Loucy (cell line): ENCODE data around the gene CHURC1.

Experiments used
- H2AFZ ChIP-seq: fragments of 200-600 bp; sonication (generic); 2 replicates; pipeline ENCODE4 v1.6.0; 2016; ENCODE audit warnings: antibody characterized with exemption, mild to moderate bottlenecking, low read length, moderate library complexity
- H3F3A ChIP-seq: fragments of 200-600 bp; 2 replicates; pipeline ENCODE4 v1.6.0; 2016; ENCODE audit warnings: antibody characterized with exemption, low read depth, mild to moderate bottlenecking
- H3K27me3 ChIP-seq: fragments of 200-600 bp; sonication (generic); 2 replicates; pipeline ENCODE4 v1.6.1; 2014; ENCODE audit warnings: low read length, mild to moderate bottlenecking; ENCODE audit not compliant: insufficient read depth, poor library complexity, severe bottlenecking
- H3K36me3 ChIP-seq: fragments of 200-600 bp; sonication (generic); 2 replicates; pipeline ENCODE4 v1.6.1; 2016; ENCODE audit warnings: low read length; ENCODE audit not compliant: insufficient read depth
- H3K4me1 ChIP-seq: fragments of 200-600 bp; sonication (generic); 2 replicates; pipeline ENCODE4 v1.5.1; 2014; ENCODE audit warnings: low read length, mild to moderate bottlenecking; ENCODE audit not compliant: insufficient read depth, poor library complexity, severe bottlenecking
- H3K4me2 ChIP-seq: fragments of 200-600 bp; sonication (generic); 2 replicates; pipeline ENCODE4 v1.6.0; 2014; ENCODE audit warnings: antibody characterized with exemption, low read length, low read depth, mild to moderate bottlenecking; ENCODE audit not compliant: poor library complexity, severe bottlenecking
- H3K4me3 ChIP-seq: fragments of 200-600 bp; sonication (generic); 2 replicates; pipeline ENCODE4 v1.5.1; 2014; ENCODE audit warnings: low read length, mild to moderate bottlenecking, mixed read lengths; ENCODE audit not compliant: poor library complexity, severe bottlenecking
- H3K79me2 ChIP-seq: fragments of 200-600 bp; sonication (generic); 2 replicates; pipeline ENCODE4 v1.6.1; 2014; ENCODE audit warnings: low read length; ENCODE audit not compliant: insufficient read depth
- H3K9ac ChIP-seq: fragments of 200-600 bp; sonication (generic); 2 replicates; pipeline ENCODE4 v1.6.0; 2014; ENCODE audit warnings: mild to moderate bottlenecking, low read depth, low read length, moderate library complexity; ENCODE audit not compliant: poor library complexity, severe bottlenecking
- H3K9me2 ChIP-seq: fragments of 200-600 bp; sonication (generic); replicated peaks from 2 replicates; pipeline ENCODE4 v1.6.1; 2016; ENCODE audit warnings: low read depth, low read length, mixed read lengths
- H3K9me3 ChIP-seq: fragments of 200-600 bp; sonication (generic); 2 replicates; pipeline ENCODE4 v1.6.1; 2014; ENCODE audit warnings: mild to moderate bottlenecking, antibody characterized with exemption, low read length, low read depth; ENCODE audit not compliant: insufficient read depth
- H4K20me1 ChIP-seq: fragments of 200-600 bp; sonication (generic); 2 replicates; pipeline ENCODE4 v1.6.0; 2014; ENCODE audit warnings: antibody characterized with exemption, low read length, mild to moderate bottlenecking; ENCODE audit not compliant: insufficient read depth, poor library complexity, severe bottlenecking
- EZH2phosphoT487 ChIP-seq: fragments of 200-600 bp; IDR thresholded peaks from 2 replicates; pipeline ENCODE4 v1.6.1; 2018; ENCODE audit warnings: antibody characterized with exemption, mild to moderate bottlenecking, moderate library complexity, borderline replicate concordance
- TF ChIP-seq, protein P1 (sequence below): fragments of 200-600 bp; sonication (generic); conservative IDR thresholded peaks from 2 replicates; pipeline ENCODE4 v1.5.1; 2014; ENCODE audit warnings: mild to moderate bottlenecking, antibody characterized with exemption, low read length

CHURC1 gene

DNA sequence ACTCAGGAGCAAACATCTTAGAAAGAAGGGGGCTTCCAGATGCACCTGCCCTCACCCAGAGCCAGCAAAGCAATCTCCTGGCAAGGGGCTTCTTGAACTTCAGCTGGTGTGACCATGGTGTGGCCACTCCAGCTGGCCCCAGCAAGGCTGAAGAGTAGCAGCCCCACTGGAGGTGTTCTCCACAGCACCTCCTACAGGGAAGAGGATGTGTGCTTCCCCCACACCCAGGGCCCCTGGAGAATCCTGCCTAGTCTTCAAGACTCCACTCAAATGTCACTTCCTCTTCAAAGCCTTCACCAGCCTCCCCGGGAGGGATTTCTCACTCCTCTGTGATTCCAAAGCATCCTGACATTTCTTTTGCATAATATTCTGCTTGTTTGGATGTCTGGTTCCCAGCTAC, 49.4 kb downstream of the CHURC1 start:
- Histone ChIP-seq H3K4me1 (peaks cover 46% of the 10 kb centered on the region), H3K4me2 (no peak overlapping the region), H3K9me2 (no peaks in the 10 kb centered on the region), H3F3A (no peaks in the 10 kb centered on the region), H3K4me3 (no peak overlapping the region), H3K36me3 (no peaks in the 10 kb centered on the region), H3K9ac (no peak overlapping the region), H3K27me3 (no peaks in the 10 kb centered on the region), H3K9me3 (no peaks in the 10 kb centered on the region), H3K79me2 (peaks cover 44% of the 10 kb centered on the region), H2AFZ (no peak overlapping the region), H4K20me1 (peaks cover 7% of the 10 kb centered on the region)
- TF ChIP-seq, protein P1, sequence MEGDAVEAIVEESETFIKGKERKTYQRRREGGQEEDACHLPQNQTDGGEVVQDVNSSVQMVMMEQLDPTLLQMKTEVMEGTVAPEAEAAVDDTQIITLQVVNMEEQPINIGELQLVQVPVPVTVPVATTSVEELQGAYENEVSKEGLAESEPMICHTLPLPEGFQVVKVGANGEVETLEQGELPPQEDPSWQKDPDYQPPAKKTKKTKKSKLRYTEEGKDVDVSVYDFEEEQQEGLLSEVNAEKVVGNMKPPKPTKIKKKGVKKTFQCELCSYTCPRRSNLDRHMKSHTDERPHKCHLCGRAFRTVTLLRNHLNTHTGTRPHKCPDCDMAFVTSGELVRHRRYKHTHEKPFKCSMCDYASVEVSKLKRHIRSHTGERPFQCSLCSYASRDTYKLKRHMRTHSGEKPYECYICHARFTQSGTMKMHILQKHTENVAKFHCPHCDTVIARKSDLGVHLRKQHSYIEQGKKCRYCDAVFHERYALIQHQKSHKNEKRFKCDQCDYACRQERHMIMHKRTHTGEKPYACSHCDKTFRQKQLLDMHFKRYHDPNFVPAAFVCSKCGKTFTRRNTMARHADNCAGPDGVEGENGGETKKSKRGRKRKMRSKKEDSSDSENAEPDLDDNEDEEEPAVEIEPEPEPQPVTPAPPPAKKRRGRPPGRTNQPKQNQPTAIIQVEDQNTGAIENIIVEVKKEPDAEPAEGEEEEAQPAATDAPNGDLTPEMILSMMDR, result peak; percentile 46
- TF ChIP-seq EZH2phosphoT487, result no peak

GRCh38 chr14:64965356-64966000, 51.2 kb downstream of the CHURC1 start:
- Histone ChIP-seq H3K4me1 (peaks cover 53% of the 10 kb centered on the region), H2AFZ (no peak overlapping the region), H3K4me3 (no peak overlapping the region), H4K20me1 (no peaks in the 10 kb centered on the region), H3K36me3 (no peaks in the 10 kb centered on the region), H3K4me2 (no peak overlapping the region), H3K9me2 (no peaks in the 10 kb centered on the region), H3K9ac (no peak overlapping the region), H3K27me3 (no peaks in the 10 kb centered on the region), H3K9me3 (no peaks in the 10 kb centered on the region), H3K79me2 (peaks cover 42% of the 10 kb centered on the region), H3F3A (no peaks in the 10 kb centered on the region)
- TF ChIP-seq, protein P1, result no peak
- TF ChIP-seq EZH2phosphoT487, result no peak

- Histone ChIP-seq H3K36me3 (no peaks in the 10 kb centered on the region), H3K9ac (peak overlapping the region; percentile 29), H3K79me2 (peaks cover 50% of the 10 kb centered on the region), H3K4me3 (no peak overlapping the region), H3K27me3 (no peaks in the 10 kb centered on the region), H2AFZ (no peak overlapping the region), H4K20me1 (peaks cover 4% of the 10 kb centered on the region), H3F3A (no peaks in the 10 kb centered on the region), H3K9me3 (no peaks in the 10 kb centered on the region), H3K9me2 (no peaks in the 10 kb centered on the region), H3K4me2 (peak overlapping the region; percentile 96), H3K4me1 (peaks cover 57% of the 10 kb centered on the region)
- no peak for TF ChIP-seq EZH2phosphoT487
- TF ChIP-seq, protein P1, result no peak
Measured at GRCh38 chr14:64966976-64967375, 52.7 kb downstream of the CHURC1 start.
